ENCODE data around the gene MRPS7.
"Not testable (repeated sequence)": the region's sequence is repeated elsewhere in the genome, so short reads cannot be mapped to it uniquely, and the experiment has no call there.

The MRPS7 gene

DNA sequence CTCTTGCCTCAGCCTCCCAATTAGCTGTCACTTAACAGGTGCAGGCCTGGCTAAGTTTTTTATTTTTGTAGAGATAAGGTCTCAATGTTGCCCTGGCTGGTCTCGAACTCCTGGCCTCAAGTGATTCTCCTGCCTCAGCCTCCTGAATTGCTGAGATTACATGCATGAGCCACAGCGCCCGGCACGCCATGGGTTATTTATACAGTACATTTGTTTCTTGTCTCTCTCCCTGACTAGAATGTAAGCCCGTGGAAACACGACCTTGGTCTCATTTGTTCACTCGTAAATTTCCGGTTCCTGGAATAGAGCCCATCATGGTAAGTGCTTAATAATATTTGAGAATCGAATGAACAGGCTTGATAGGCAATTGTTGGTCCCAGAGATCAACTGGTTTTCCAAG, 25.5 kb downstream of the MRPS7 start:
- DNase-seq (ENCODE audit: low spot score), result no peak
- no peak overlapping the region for H3K27ac ChIP-seq
- TF ChIP-seq, protein P1, sequence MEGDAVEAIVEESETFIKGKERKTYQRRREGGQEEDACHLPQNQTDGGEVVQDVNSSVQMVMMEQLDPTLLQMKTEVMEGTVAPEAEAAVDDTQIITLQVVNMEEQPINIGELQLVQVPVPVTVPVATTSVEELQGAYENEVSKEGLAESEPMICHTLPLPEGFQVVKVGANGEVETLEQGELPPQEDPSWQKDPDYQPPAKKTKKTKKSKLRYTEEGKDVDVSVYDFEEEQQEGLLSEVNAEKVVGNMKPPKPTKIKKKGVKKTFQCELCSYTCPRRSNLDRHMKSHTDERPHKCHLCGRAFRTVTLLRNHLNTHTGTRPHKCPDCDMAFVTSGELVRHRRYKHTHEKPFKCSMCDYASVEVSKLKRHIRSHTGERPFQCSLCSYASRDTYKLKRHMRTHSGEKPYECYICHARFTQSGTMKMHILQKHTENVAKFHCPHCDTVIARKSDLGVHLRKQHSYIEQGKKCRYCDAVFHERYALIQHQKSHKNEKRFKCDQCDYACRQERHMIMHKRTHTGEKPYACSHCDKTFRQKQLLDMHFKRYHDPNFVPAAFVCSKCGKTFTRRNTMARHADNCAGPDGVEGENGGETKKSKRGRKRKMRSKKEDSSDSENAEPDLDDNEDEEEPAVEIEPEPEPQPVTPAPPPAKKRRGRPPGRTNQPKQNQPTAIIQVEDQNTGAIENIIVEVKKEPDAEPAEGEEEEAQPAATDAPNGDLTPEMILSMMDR (IDR thresholded peaks at IDR 0.05), result no peak
- no peak overlapping the region for H3K4me3 ChIP-seq

DNA sequence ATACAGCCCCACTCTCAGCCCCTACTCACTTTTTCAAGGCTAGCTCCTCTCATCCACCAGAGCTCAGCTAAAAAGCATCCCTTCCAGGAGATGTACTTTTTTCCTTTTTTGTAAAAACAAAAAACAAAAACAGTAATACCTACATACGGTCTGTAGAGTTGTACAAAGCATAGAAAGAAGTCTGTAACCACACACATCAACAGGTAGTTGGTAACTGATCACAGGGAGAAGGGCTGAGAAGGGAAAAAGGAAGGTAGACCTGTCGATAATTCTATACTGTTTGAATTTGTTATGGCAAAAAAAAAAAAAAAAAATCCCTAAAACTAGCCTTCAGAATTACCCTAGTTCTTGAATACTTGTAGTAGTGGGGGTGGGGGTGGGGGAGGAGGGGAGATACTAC, 26.7 kb downstream of the MRPS7 start:
- DNase-seq (ENCODE audit: low spot score), result no peak
- Histone ChIP-seq H3K4me3 (peak overlapping the region; percentile 98), H3K27ac (no peak overlapping the region)
- TF ChIP-seq, protein P1 (IDR thresholded peaks at IDR 0.05), result no peak

DNA sequence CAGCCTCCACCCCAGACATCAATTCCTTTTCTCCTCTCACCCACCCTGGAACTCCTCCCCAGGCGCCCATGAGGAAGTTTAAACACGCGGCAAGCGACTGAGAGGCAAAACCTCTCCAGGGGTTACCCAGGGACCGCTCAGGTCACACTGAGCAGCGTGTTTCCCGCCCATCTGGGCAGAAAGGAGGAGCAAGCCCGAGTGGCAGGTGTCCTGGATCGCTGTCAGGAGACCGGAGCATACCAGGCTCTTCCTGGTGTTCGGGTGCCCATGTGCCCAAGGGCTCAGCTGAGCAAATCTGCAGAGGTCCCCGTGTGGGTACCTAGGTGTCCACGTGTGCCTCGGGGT, 27.1 kb downstream of the MRPS7 start:
- TF ChIP-seq, protein P1 (IDR thresholded peaks at IDR 0.05), result no peak
- DNase-seq (ENCODE audit: low spot score), result no peak
- H3K4me3 ChIP-seq, result peak overlapping the region; percentile 98
- peak overlapping the region in 1 of 2 donors; percentile 92 for H3K27ac ChIP-seq

DNA sequence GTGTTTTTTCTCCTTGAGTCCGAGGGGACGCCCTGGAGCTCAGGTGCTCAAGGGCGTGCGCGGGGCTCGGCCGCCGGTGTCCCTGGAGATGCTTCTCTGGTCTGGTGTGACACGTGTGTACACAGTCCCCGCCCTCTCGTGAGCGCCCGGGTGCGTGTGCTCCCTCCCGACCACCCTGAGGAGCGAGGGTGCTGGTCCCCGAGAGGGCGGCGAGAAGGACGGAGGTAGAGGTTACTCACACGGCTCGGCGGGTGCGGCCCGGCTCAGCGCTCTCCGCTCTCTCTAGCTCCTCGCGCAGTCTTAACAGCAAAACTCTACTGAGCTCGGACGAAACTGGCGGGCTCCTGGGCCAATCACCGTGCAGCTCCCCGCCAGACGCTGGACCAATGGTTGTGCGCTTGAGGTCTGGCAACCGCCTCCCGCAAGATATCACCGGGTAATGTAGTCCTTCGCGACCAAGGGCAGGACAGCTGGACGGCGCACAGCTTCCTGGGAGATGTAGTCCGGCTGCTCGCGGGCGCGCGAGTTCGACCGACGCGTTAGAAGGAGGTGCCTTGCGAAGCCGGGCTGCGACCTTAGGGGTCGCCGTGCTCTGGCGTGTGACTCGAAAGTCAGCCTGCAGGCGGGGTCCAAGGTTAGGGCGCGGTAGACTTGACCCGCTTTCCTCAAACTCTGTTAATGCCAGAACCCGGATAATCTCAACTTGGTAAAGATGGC, 27.6 kb downstream of the MRPS7 start, which contains the start of gene SLC25A19:
SLC25A19 (minus strand) TSS at position 319 of the 717 bp plus-strand sequence. CDS start 2,669 bp downstream, outside the sequence.
- Histone ChIP-seq H3K27ac (peak within 1 kb of the TSS; percentile 82 to 92), H3K4me3 (peak within 1 kb of the TSS; percentile 98)
- peak; percentile 99 for DNase-seq (ENCODE audit: low spot score)
- TF ChIP-seq, protein P1 (IDR thresholded peaks at IDR 0.05), result no peak

DNA sequence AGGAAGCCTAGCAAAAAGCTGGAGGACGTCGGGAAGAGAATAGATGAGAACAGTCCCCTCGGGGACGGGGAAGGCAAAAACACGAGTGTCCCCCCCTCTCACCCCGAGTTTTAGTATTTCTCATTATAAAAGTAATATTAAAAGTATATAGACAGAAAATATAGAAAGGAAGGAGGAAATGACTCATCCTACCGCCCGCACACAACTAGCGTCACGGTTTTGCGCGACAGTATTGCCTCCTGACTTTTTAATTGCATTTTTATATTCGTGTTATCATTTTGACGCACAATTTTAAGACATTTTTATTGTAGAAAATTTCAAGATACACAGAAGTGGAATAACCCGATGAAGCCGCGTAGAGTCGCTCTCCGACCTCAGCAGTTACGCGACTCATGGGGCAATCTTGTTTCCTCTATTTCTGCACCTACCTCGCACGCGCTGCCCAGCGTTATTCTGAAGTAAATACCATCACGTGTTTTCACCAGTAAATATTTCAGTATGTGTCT, 28.2 kb downstream of the MRPS7 start:
- Histone ChIP-seq H3K27ac (peak overlapping the region; percentile 82 to 92), H3K4me3 (peak overlapping the region; percentile 98)
- TF ChIP-seq, protein P1 (IDR thresholded peaks at IDR 0.05), result no peak
- DNase-seq (ENCODE audit: low spot score), result no peak

DNA sequence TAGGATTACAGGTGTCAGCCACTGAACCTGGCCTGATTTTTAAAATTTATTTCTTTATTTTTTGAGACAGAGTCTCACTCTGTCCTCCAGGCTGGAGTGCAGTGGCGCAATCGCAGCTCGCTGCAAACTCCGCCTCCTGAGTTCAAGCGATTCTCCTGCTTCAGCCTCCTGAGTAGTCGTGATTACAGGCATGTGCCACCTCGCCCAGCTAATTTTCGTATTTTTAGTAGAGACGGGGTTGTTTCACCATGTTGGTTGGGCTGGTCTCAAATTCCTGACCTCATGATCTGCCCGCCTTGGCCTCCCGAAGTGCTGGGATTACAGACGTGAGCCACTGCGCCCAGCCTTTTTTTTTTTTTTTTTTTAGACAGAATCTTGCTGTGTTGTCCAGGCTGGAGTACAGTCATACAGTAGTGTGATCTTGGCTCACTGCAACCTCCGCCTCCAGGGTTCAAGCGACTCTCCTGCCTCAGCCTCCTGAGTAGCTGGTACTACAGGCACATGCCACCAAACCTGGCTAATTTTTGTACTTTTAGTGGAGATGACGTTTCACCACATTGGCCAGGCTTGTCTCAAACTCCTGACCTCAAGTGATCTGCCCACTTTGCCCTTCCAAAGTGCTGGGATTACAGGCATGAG, 31.2 kb downstream of the MRPS7 start:
- H3K27ac ChIP-seq, result peak overlapping the region in 1 of 2 donors; percentile 35
- not testable (repeated sequence) for H3K4me3 ChIP-seq; DNase-seq (ENCODE audit: low spot score)

DNA sequence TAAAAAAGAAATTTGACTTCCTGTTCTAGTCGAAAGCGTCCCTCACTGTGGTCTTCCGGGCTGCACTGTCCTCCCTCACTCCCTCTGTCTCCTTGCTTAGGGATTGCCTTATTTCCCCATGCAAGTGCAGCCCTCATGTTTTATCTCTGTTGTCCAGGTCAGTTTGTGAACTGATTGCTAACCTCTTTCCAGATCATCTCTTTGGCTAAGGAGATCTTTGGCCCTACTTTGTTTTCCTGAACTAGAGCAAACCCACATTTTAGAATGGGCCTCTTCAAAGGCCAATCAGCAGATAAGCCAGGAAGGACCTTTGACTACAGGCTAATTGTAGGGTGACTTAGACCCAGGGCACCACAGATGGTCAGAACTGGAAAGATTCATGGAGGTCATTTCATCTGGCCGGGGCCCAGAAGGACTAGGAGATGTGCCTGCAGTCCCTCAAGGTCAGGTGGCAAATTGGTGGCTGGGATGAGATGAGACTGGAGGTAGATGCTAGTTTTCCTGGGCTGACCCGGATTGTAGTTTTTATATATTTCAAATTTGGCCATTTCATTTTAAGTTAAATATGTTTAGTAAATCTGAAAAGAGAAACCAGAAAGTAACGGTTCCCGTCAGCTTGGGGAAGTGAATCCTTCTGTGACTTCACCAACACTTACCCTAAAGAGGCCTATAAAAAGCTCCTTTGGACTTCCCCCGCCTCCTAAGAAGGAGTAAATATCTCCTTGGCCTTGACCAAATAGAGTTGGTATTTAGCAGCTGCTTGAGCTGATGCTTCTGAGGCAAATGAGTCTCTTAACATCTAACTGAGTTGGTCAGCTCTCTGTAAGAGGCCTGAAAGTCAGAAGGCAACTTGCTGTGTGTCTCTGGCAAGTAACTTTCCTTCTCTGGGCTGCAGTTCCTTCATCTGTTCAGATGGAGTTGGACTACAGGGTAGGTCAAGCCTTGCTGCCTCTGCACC, 33.8 kb downstream of the MRPS7 start:
- Histone ChIP-seq H3K27ac (peak overlapping the region in 1 of 2 donors; percentile 67), H3K4me3 (no peak overlapping the region)
- no peak for DNase-seq (ENCODE audit: low spot score)
- TF ChIP-seq, protein P1 (IDR thresholded peaks at IDR 0.05), result no peak
